SK-N-SH (cell line): ENCODE results near the gene TDRD12.

ENCODE experiments used
- CTCF ChIP-seq: fragments of 200-600 bp; sonication (generic); IDR thresholded peaks from 2 replicates; pipeline ENCODE4 v1.6.1; 2017; ENCODE audit warnings: antibody characterized with exemption, mild to moderate bottlenecking, moderate library complexity
- ELF1 ChIP-seq: IDR thresholded peaks from 2 replicates; pipeline ENCODE4 v1.4.0; 2012
- TAF1 ChIP-seq: IDR thresholded peaks from 2 replicates; pipeline ENCODE4 v1.6.1; 2012; ENCODE audit warnings: low read depth, mild to moderate bottlenecking, low read length, moderate library complexity, borderline replicate concordance
- TEAD4 ChIP-seq: IDR thresholded peaks from 2 replicates; pipeline ENCODE4 v1.4.0; 2012; ENCODE audit warnings: mild to moderate bottlenecking, borderline replicate concordance; ENCODE audit not compliant: insufficient read depth

GRCh38 chr19:32863301-32863700 is 143.7 kb downstream of the TDRD12 start:
- TF ChIP-seq ELF1 = no peak
- TF ChIP-seq CTCF = no peak
- TF ChIP-seq TAF1 = no peak
- TF ChIP-seq TEAD4 = no peak
